ENCODE measurements around the gene ADGRG3.

- TF ChIP-seq, protein P1, sequence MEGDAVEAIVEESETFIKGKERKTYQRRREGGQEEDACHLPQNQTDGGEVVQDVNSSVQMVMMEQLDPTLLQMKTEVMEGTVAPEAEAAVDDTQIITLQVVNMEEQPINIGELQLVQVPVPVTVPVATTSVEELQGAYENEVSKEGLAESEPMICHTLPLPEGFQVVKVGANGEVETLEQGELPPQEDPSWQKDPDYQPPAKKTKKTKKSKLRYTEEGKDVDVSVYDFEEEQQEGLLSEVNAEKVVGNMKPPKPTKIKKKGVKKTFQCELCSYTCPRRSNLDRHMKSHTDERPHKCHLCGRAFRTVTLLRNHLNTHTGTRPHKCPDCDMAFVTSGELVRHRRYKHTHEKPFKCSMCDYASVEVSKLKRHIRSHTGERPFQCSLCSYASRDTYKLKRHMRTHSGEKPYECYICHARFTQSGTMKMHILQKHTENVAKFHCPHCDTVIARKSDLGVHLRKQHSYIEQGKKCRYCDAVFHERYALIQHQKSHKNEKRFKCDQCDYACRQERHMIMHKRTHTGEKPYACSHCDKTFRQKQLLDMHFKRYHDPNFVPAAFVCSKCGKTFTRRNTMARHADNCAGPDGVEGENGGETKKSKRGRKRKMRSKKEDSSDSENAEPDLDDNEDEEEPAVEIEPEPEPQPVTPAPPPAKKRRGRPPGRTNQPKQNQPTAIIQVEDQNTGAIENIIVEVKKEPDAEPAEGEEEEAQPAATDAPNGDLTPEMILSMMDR (IDR thresholded peaks at IDR 0.05; ENCODE audit: insufficient read depth, low read length) = no peak
- TF ChIP-seq GABPA (IDR thresholded peaks at IDR 0.05; ENCODE audit: low read depth) = no peak
These were observed 22.9 kb upstream of the ADGRG3 start for GRCh38 chr16:57645169-57645568.
